H1 (cell line): ENCODE results near the gene AMN. TPM values are rescaled to one million over a fixed set of nuclear protein-coding genes. Genes with fewer than 3 reads are reported as not detected.

Experiments used
- HDAC6 ChIP-seq: IDR thresholded peaks from one replicate; pipeline ENCODE4 v1.7.1; 2012; ENCODE audit warnings: low read depth, mild to moderate bottlenecking, inconsistent platforms, low read length, moderate library complexity
- polyA plus RNA-seq, 7 experiments: library from polyadenylated mRNA; depleted of rRNA in 3 of 7; stranded (reverse) in 5 of 7; unstranded in 2 of 7; fragments of >200 nt in 5 of 7; fragments of 200-250 nt in 2 of 7; gene quantifications; 1 replicate in 5 of 7; 2 replicates in 1 of 7; 4 replicates in 1 of 7; pipeline versions ENCODE4 v1.2.1 to v1.2.3, GENCODE V29; 2011 to 2013; ENCODE audit warnings: missing spikeins in 2 of 7, mixed read lengths in 2 of 7
- total RNA-seq: library from RNA; stranded (reverse); fragmentation: NEBNext Ultra II Directional; extraction: Animal tissue kit (Norgen Biotek cat#: 25700); gene quantifications from 2 replicates; pipeline ENCODE4 v1.2.1, GENCODE V29; 2021
- TF ChIP-seq, protein P1 (sequence below): fragments of 300-600 bp; sonication (generic); IDR thresholded peaks from 2 replicates; pipeline ENCODE4 v1.7.1; 2012; ENCODE audit warnings: low read length, moderate library complexity, mild to moderate bottlenecking, inconsistent platforms; ENCODE audit not compliant: insufficient replicate concordance

Gene AMN
- total and polyA plus RNA-seq, 2 of the 8 experiments (the other 6 are each of a cell fraction or from before 2014, with no cell fraction given) = 0.77 to 1.5 TPM

GRCh38 chr14:102920273-102920997 lies 2.0 kb upstream of the AMN start (continued):
- TF ChIP-seq, protein P1, sequence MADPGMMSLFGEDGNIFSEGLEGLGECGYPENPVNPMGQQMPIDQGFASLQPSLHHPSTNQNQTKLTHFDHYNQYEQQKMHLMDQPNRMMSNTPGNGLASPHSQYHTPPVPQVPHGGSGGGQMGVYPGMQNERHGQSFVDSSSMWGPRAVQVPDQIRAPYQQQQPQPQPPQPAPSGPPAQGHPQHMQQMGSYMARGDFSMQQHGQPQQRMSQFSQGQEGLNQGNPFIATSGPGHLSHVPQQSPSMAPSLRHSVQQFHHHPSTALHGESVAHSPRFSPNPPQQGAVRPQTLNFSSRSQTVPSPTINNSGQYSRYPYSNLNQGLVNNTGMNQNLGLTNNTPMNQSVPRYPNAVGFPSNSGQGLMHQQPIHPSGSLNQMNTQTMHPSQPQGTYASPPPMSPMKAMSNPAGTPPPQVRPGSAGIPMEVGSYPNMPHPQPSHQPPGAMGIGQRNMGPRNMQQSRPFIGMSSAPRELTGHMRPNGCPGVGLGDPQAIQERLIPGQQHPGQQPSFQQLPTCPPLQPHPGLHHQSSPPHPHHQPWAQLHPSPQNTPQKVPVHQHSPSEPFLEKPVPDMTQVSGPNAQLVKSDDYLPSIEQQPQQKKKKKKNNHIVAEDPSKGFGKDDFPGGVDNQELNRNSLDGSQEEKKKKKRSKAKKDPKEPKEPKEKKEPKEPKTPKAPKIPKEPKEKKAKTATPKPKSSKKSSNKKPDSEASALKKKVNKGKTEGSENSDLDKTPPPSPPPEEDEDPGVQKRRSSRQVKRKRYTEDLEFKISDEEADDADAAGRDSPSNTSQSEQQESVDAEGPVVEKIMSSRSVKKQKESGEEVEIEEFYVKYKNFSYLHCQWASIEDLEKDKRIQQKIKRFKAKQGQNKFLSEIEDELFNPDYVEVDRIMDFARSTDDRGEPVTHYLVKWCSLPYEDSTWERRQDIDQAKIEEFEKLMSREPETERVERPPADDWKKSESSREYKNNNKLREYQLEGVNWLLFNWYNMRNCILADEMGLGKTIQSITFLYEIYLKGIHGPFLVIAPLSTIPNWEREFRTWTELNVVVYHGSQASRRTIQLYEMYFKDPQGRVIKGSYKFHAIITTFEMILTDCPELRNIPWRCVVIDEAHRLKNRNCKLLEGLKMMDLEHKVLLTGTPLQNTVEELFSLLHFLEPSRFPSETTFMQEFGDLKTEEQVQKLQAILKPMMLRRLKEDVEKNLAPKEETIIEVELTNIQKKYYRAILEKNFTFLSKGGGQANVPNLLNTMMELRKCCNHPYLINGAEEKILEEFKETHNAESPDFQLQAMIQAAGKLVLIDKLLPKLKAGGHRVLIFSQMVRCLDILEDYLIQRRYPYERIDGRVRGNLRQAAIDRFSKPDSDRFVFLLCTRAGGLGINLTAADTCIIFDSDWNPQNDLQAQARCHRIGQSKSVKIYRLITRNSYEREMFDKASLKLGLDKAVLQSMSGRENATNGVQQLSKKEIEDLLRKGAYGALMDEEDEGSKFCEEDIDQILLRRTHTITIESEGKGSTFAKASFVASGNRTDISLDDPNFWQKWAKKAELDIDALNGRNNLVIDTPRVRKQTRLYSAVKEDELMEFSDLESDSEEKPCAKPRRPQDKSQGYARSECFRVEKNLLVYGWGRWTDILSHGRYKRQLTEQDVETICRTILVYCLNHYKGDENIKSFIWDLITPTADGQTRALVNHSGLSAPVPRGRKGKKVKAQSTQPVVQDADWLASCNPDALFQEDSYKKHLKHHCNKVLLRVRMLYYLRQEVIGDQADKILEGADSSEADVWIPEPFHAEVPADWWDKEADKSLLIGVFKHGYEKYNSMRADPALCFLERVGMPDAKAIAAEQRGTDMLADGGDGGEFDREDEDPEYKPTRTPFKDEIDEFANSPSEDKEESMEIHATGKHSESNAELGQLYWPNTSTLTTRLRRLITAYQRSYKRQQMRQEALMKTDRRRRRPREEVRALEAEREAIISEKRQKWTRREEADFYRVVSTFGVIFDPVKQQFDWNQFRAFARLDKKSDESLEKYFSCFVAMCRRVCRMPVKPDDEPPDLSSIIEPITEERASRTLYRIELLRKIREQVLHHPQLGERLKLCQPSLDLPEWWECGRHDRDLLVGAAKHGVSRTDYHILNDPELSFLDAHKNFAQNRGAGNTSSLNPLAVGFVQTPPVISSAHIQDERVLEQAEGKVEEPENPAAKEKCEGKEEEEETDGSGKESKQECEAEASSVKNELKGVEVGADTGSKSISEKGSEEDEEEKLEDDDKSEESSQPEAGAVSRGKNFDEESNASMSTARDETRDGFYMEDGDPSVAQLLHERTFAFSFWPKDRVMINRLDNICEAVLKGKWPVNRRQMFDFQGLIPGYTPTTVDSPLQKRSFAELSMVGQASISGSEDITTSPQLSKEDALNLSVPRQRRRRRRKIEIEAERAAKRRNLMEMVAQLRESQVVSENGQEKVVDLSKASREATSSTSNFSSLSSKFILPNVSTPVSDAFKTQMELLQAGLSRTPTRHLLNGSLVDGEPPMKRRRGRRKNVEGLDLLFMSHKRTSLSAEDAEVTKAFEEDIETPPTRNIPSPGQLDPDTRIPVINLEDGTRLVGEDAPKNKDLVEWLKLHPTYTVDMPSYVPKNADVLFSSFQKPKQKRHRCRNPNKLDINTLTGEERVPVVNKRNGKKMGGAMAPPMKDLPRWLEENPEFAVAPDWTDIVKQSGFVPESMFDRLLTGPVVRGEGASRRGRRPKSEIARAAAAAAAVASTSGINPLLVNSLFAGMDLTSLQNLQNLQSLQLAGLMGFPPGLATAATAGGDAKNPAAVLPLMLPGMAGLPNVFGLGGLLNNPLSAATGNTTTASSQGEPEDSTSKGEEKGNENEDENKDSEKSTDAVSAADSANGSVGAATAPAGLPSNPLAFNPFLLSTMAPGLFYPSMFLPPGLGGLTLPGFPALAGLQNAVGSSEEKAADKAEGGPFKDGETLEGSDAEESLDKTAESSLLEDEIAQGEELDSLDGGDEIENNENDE = no peak
- no peak for TF ChIP-seq HDAC6
